Ovary (tissue), 3 donors: ENCODE results near the gene SEMA5B.

Experiments
- CTCF ChIP-seq, 3 donors: fragments of 450-650 bp in 2 of 3; fragments of 200-600 bp in 1 of 3; IDR thresholded peaks; one replicate each; pipeline versions ENCODE4 v1.5.1 to v1.8.0; 2016 to 2022; ENCODE audit warnings: antibody characterized with exemption in 3 of 3, mild to moderate bottlenecking in 1 of 3
- EP300 ChIP-seq: sonication (generic); formaldehyde crosslinking; IDR thresholded peaks from one replicate; pipeline ENCODE4 v1.6.1; 2017; ENCODE audit warnings: antibody characterized with exemption
- POLR2A ChIP-seq: fragments of 450-650 bp; IDR thresholded peaks from one replicate; pipeline ENCODE4 v1.6.1; 2017; ENCODE audit warnings: antibody characterized with exemption, mild to moderate bottlenecking, moderate library complexity
- donor health status: DM: no; HTN: no; CAD: no.

GRCh38 chr3:123063034-123063433 is 35.5 kb upstream of the SEMA5B start:
- TF ChIP-seq POLR2A = no peak
- TF ChIP-seq CTCF (IDR thresholded peaks at IDR 0.05) = no peak
- TF ChIP-seq EP300 = no peak
